Testis (tissue), 2 donors: ENCODE results near the gene UBE2R2.

Source experiments
- POLR2A ChIP-seq: fragments of 450-650 bp; IDR thresholded peaks from one replicate; pipeline ENCODE4 v1.6.1; 2017; ENCODE audit warnings: antibody characterized with exemption, mild to moderate bottlenecking, moderate library complexity
- TF ChIP-seq, protein P1 (sequence below), 3 experiments: fragments of 450-650 bp in 2 of 3; fragments of 200-600 bp in 1 of 3; sonication (generic) in 1 of 3; IDR thresholded peaks; one replicate each; pipeline ENCODE4 v1.5.1; 2016 to 2019; ENCODE audit warnings: antibody characterized with exemption in 3 of 3, mild to moderate bottlenecking in 2 of 3, moderate library complexity in 1 of 3

DNA sequence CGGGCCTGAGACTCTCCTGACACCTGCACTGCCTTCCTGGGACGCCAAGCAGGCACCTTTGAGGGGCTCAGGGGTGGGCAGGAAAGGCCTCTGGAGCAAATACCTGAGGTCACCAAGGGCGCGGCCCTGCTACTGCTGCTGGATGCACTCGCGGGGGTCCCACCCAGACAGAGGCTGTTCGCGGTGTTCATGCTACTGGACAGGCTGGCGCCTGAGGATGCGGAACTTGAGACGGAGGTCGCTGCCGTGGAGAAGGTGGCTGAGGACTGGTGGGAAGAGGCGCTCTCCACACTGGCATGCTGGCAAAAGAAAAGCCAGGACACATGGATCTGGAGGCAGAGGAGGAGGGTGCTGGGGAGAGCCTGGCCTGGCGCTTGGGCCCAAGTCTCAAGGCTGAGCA lies 110.7 kb downstream of the UBE2R2 start:
- TF ChIP-seq, protein P1, sequence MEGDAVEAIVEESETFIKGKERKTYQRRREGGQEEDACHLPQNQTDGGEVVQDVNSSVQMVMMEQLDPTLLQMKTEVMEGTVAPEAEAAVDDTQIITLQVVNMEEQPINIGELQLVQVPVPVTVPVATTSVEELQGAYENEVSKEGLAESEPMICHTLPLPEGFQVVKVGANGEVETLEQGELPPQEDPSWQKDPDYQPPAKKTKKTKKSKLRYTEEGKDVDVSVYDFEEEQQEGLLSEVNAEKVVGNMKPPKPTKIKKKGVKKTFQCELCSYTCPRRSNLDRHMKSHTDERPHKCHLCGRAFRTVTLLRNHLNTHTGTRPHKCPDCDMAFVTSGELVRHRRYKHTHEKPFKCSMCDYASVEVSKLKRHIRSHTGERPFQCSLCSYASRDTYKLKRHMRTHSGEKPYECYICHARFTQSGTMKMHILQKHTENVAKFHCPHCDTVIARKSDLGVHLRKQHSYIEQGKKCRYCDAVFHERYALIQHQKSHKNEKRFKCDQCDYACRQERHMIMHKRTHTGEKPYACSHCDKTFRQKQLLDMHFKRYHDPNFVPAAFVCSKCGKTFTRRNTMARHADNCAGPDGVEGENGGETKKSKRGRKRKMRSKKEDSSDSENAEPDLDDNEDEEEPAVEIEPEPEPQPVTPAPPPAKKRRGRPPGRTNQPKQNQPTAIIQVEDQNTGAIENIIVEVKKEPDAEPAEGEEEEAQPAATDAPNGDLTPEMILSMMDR (IDR thresholded peaks at IDR 0.05) = no peak
- TF ChIP-seq POLR2A = no peak
